Peyer's patch (tissue), 4 donors: ENCODE data around the gene CD83.

ENCODE experiments used
- CTCF ChIP-seq, 6 experiments: fragments of 450-650 bp in 4 of 6; fragments of 200-600 bp in 2 of 6; sonication (generic) in 1 of 6; IDR thresholded peaks; one replicate each; pipeline ENCODE4 v1.5.1; 2017 to 2019; ENCODE audit warnings: antibody characterized with exemption in 6 of 6, mild to moderate bottlenecking in 3 of 6, moderate library complexity in 1 of 6
- POLR2A ChIP-seq, 2 donors: fragments of 450-650 bp; IDR thresholded peaks; one replicate each; pipeline ENCODE4 v1.5.1; 2017; ENCODE audit warnings: antibody characterized with exemption in 2 of 2, mild to moderate bottlenecking in 2 of 2, moderate library complexity in 2 of 2

- TF ChIP-seq CTCF (IDR thresholded peaks at IDR 0.05), result no peak
- no peak for TF ChIP-seq POLR2A (IDR thresholded peaks at IDR 0.05)
These were observed 24.5 kb downstream of the CD83 start for GRCh38 chr6:14142063-14142450.
